GM12865 (cell line): Measurements from ENCODE around the gene EEFSEC.

ENCODE experiments used
- DNase-seq: peaks from one replicate; pipeline ENCODE4 v3.0.0; 2010; ENCODE audit warnings: low read depth
- H3K4me3 ChIP-seq: 2 replicates; pipeline ENCODE4 v1.5.1; 2011; ENCODE audit warnings: mild to moderate bottlenecking, low read depth, low read length, control low read depth
- TF ChIP-seq, protein P1 (sequence below): IDR thresholded peaks from 2 replicates; pipeline ENCODE4 v1.5.1; 2011; ENCODE audit warnings: low read length, control low read depth, low read depth, inconsistent platforms; ENCODE audit not compliant: insufficient read depth; ENCODE audit errors: missing control alignments

The EEFSEC gene

GRCh38 chr3:128452120-128452519 lies 298.8 kb downstream of the EEFSEC start:
- H3K4me3 ChIP-seq = no peak overlapping the region
- TF ChIP-seq, protein P1, sequence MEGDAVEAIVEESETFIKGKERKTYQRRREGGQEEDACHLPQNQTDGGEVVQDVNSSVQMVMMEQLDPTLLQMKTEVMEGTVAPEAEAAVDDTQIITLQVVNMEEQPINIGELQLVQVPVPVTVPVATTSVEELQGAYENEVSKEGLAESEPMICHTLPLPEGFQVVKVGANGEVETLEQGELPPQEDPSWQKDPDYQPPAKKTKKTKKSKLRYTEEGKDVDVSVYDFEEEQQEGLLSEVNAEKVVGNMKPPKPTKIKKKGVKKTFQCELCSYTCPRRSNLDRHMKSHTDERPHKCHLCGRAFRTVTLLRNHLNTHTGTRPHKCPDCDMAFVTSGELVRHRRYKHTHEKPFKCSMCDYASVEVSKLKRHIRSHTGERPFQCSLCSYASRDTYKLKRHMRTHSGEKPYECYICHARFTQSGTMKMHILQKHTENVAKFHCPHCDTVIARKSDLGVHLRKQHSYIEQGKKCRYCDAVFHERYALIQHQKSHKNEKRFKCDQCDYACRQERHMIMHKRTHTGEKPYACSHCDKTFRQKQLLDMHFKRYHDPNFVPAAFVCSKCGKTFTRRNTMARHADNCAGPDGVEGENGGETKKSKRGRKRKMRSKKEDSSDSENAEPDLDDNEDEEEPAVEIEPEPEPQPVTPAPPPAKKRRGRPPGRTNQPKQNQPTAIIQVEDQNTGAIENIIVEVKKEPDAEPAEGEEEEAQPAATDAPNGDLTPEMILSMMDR = no peak
- no peak for DNase-seq

- H3K4me3 ChIP-seq = no peak overlapping the region
- TF ChIP-seq, protein P1 = no peak
- no peak for DNase-seq
Measured at GRCh38 chr3:128452678-128453275, 299.5 kb downstream of the EEFSEC start.

GRCh38 chr3:128453501-128454309 lies 300.4 kb downstream of the EEFSEC start:
- no peak for DNase-seq
- no peak overlapping the region for H3K4me3 ChIP-seq
- TF ChIP-seq, protein P1 = no peak

DNA sequence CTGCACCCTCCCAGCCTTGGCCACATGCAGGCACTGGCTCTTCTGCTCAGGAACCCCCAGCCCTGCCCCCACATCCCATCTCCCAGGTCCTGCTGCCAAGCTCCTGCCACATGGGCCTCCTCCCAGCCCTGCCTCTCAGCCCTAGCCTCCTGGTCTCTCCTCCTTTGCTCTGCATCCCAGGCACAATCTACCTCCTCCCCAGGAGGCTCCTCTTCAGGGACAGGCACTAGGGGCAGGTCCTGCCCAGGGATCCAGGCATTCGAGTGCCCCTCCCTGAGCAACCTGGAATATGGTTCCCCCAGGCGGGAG lies 301.0 kb downstream of the EEFSEC start:
- DNase-seq = no peak
- H3K4me3 ChIP-seq = no peak overlapping the region
- TF ChIP-seq, protein P1 = no peak

- no peak for DNase-seq
- no peak overlapping the region for H3K4me3 ChIP-seq
- TF ChIP-seq, protein P1 = no peak
Measured at GRCh38 chr3:128455116-128455515, 301.8 kb downstream of the EEFSEC start.

- no peak for DNase-seq
- no peak overlapping the region for H3K4me3 ChIP-seq
- TF ChIP-seq, protein P1 = no peak
Measured at GRCh38 chr3:128455786-128456748, 302.8 kb downstream of the EEFSEC start.
